CD4-positive, alpha-beta T cell treated with Interleukin-17A for 4 hours (primary cell): Measurements from ENCODE around the gene DIS3L.
"Not testable (repeated sequence)": the region's sequence is repeated elsewhere in the genome, so short reads cannot be mapped to it uniquely, and the experiment has no call there.

Experiments used
- DNase-seq: peaks from one replicate; pipeline ENCODE4 v3.0.0-alpha.2; 2020; ENCODE audit warnings: mixed read lengths

DIS3L gene

GRCh38 chr15:66323312-66323928, 30.1 kb downstream of the DIS3L start:
- DNase-seq = no peak

GRCh38 chr15:66326051-66326450, 32.7 kb downstream of the DIS3L start:
- no peak for DNase-seq

GRCh38 chr15:66327736-66328135, 34.4 kb downstream of the DIS3L start:
- no peak for DNase-seq

- no peak for DNase-seq
These were observed 35.4 kb downstream of the DIS3L start for GRCh38 chr15:66328771-66329170.

GRCh38 chr15:66348530-66348929, 55.2 kb downstream of the DIS3L start:
- DNase-seq = not testable (repeated sequence)

GRCh38 chr15:66356077-66356358, 62.6 kb downstream of the DIS3L start:
- no peak for DNase-seq

GRCh38 chr15:66356359-66357236, 63.2 kb downstream of the DIS3L start, which contains the start of gene TIPIN:
TIPIN (minus strand) TSS chr15:66356685; CDS start chr15:66352947, 3,738 bp downstream.
- DNase-seq = peak; percentile 97

- DNase-seq = no peak
These were observed 66.4 kb downstream of the DIS3L start for GRCh38 chr15:66359740-66360139.

GRCh38 chr15:66361745-66362460, 68.5 kb downstream of the DIS3L start:
- DNase-seq = not testable (repeated sequence)

GRCh38 chr15:66362776-66363175, 69.4 kb downstream of the DIS3L start:
- no peak for DNase-seq

- DNase-seq = no peak
These were observed 71.7 kb downstream of the DIS3L start for GRCh38 chr15:66364944-66365528.

- peak; percentile 18 for DNase-seq
These were observed 76.6 kb downstream of the DIS3L start for GRCh38 chr15:66369773-66370651.

GRCh38 chr15:66374179-66374578, 80.8 kb downstream of the DIS3L start:
- no peak for DNase-seq

- no peak for DNase-seq
These were observed 85.6 kb downstream of the DIS3L start for GRCh38 chr15:66378814-66379430.

- not testable (repeated sequence) for DNase-seq
These were observed 88.0 kb downstream of the DIS3L start for GRCh38 chr15:66381376-66381775.
